HG03175 (cell line): ENCODE measurements around the gene ANGPTL7.
"Not testable (repeated sequence)": the region's sequence is repeated elsewhere in the genome, so short reads cannot be mapped to it uniquely, and the experiment has no call there.

ENCODE experiments used
- ATAC-seq: cut with Tn5 transposase; IDR thresholded peaks from one replicate; pipeline ENCODE4 v1.9.1; 2021; ENCODE audit warnings: mild to moderate bottlenecking, moderate library complexity; ENCODE audit not compliant: unreplicated experiment

ANGPTL7 gene

DNA sequence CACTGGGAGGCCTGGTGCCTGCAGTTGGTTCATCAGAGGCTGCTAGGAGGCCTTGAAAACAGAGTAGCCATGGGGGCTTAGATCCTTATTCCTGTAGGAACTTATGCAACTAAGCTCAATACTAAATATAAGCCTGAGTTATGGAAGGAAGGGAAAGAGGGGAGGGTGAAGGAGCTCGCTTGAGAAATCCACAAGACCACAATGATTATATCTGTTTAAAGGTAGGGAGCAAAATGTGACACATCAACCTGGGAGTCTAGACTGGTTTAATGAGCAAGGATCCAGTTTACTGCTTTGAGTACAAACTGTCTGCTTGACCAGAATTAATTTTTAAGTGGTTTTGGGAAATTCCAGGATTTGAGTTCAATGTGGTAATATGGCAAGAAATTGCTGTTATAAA, 20.4 kb upstream of the ANGPTL7 start:
- ATAC-seq, result no peak

DNA sequence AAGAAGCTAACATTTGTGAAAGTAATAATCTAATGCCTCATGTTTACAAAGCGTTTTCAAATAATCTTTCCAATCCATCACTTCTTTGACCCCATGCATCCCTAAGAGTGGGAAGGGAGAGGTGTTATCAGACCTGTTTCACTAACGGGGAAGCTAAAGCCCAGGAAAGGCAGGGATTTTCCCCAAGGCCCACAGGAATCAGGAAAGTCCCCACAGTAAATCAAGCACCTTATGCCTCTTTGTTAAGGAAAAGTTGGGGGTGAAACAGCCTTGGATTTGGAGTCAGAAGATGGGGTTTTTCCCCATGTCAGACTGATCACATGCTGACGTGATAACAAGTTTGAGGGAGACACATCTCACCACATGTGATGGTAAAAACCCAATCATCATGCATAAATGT, 20.0 kb upstream of the ANGPTL7 start:
- no peak for ATAC-seq

DNA sequence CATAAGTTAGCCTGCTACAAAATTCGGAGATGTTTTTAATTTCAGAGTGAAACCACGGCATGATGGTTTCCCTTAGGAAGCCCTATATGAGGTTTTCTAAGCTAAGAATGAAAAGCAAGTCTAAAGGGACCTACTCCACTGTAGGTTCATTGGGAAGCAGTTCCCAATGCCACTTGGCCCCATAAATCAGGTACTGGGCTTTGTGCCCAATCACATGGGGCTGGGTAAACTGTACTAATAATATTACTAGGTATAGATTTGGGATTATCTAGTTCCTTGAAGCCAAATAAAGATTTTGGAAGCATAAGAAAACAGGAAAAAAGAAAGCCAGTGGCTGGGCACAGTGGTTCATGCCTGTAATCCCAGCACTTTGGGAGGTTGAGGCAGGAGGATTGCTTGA, 19.1 kb upstream of the ANGPTL7 start:
- no peak for ATAC-seq

DNA sequence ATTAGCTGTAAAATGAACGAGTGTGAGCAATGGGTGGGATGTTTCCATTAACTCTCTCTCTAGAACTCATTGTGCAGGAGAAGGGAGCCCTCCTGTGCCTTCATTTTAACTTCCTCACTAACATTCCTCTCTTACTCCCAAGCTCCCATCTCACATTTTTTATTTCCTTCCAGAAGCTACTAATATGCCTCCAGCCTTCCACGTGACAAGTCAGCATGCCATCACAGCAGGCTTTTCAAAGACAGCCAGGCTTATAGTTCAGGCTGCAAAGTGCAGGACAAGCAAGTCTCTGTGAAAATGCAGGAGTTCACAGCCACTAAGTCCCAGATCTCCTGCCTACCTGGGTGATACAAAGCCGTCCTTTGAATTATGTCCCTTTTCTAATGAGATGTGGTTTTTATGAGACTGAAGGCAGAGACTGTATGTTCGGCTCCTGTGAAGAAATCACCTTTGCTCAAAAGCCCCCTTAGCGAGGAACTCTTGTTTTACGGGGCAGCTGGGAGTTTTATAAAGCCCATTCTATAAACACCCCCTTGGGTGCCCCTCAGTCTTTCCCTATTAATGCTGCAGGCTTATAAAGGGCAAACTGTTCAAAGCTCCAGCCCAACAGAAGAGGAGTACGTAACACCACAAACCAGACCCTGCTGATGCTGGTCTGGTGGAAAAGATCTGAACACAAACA, 14.8 kb upstream of the ANGPTL7 start:
- no peak for ATAC-seq

DNA sequence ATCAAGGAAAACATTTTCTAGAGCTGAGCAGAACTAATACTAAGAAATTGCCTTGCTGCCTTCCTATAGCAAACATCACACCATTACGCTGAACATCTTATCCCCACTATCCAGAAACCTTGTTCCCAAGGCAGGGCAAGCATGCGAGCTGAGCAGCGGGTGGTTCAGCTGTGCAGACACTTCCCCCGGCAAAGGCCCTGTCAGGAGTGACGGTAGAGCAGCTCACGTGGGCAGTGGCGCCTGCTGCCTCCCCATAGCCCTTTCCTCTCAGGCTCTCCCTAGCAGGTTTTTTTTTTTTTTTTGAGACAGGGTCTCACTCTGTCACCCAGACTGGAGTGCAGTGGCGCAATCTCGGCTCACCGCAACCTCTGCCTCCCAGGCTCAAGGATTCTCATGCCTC, 13.7 kb upstream of the ANGPTL7 start:
- no peak for ATAC-seq

DNA sequence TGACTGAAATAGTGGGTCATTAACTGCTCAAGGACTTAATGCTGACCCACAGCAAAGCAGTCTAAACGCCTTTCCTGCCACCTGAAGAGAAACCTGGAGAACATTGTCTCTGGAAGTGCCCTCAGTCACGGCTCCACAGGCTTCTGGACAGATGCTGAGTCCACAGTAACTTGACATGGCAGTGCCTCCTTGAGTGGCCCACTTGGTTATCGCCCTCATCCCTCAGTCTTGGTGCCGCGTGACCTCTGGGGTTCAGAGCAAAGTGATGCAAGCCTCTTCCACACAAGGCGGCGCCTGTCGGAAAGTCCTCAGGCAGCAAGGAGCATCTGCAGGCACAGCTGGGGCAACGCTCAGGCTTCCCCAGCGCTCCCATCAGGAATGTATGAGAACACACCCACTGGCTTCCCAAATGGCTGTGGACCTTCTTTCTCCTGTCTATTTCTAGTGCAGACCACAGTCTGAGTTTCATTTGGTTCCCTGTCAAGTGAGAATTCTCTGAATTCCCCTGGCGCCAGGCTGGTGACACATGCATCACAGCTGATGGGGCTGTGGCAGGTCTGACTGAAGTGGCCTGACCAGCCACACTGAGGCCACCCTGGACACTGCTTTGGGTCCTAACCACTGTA, 13.0 kb upstream of the ANGPTL7 start:
- ATAC-seq, result no peak

DNA sequence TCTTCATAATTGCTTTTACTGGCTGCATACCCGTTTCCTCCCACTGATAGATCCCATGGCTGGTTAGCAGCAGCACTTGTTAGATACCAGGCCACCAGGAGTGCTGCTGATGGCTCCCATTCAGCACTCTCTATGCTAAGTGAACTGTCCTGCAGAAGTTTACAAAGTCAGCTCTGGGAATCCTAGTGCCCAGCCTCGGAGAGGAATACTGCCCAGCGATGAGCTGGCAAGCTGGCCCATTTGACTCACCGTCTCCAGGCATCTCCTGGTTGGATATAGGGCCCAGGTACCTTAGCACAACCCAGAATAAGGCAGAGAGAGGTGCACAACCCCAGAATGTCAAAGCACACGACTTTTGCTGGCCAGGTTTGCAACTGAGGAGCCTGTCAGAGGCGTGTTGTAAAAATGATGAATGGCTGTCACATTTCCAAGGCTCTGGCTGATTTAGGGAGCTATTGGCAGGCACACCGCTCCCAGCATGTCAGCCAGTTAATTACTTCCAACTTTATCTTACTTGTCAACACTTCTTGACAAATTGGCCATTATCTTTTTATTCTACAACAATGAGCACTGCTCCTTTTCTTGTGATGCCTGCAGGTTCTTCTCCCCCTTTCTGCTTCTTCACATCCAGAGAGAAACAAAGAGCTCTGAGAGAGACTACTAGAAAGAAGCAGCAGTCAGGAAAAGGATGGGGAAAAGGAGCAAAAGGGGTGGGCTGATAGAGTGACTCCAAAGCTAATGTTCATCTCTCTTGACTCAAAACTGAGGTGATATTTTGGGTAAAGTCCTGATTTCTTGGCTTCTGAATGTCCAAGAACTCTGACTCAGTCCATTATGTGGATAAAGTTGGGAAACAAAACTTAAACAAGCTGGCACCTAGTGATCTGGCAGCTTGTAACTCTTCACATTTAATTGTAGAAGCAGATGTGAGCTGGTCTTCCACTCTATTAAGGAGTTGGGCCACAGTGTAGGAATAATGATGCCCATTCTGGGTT, 10.8 kb upstream of the ANGPTL7 start:
- no peak for ATAC-seq

DNA sequence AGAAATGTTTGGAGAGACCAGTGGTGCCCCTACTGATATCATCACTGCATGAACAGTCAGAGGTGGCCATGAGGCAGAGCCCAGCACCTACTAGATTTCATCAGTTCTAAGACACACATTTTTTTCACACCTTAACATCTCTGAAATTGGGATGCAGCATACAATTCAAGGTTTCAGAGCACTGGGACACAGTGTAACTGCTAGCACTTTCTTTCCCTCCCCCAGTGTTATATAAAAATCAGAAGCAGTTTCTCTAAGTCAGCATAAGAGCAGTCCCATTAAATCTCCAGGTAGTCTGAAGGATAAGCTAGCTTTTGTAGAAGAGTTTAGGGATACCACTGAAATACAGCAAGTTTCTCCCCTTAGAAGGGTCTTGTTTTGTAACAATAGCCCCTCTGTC, 10.0 kb upstream of the ANGPTL7 start:
- ATAC-seq, result no peak

DNA sequence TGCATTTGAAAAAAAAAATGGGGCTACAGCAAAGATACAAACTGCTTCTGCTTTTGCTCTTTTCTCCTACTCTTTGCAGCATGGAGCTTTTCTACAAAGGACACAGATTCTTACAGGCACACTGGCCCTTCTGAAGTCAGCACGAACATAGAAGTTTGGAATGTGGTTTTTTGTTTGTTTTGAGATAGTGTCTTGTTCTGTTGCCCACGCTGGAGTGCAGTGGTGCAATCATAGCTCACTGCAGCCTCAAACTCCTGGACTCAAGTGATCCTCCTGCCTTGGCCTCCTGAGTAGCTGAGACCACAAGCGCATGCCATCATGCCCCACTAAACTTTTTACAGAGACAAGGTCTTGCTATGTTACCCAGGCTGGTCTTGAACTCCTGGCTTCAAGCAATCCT, 9.4 kb upstream of the ANGPTL7 start:
- not testable (repeated sequence) for ATAC-seq

DNA sequence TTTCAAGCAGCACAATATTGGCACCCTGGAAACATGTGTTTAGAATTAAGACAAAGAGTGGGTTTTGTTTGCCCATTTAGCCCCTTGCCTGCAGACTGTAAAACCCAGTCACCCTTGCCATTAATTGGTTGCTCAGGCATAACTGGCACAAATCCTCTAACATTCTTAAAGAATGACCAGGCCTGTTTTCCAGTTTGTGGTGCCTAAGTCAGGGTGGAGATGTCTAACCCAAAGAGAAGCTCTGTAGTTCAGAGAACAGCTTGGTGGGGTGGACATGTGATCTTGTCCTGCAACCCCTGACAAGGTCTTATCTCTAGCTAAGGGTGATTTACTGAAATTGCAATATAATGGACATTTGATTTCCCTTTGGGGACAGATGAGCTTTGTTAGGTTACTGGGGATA, 8.8 kb upstream of the ANGPTL7 start:
- ATAC-seq, result no peak

DNA sequence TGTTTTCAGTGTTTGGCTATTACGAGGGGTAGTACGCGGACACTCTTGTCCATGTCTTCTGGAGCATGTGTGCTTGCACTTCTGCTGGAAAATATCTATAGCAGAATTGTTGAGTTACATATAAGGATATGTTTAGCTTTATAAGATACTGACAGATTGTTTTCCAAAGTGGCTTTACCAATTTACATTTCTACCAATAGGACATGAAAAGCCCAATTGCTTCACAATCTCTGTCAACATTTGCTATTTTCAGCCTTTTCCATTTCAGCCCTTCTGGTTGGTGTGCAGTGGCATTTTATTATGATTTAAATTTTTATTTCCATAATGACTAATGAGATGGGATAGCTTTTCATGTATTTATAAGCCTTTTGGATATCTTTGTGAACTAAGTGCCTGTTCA, 6.3 kb upstream of the ANGPTL7 start:
- no peak for ATAC-seq

DNA sequence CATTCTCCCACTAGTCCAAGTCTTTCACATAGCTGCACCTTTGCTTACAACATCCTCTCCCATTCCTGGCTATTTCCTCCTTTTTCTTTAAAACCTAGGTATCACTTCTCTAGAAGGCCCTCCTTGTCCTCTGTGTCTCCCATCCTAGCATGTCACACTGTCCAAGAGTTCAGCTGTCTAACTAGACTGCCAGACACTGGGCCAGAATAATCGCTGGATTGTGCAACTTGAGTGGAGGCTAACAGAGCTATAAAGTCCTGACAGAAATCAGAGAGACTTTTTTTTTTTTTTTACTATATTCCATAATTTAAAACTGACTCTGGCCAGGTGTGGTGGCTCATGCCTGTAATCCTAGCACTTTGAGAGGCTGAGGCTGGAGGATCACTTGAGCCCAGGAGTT, 4.2 kb upstream of the ANGPTL7 start:
- ATAC-seq, result no peak

DNA sequence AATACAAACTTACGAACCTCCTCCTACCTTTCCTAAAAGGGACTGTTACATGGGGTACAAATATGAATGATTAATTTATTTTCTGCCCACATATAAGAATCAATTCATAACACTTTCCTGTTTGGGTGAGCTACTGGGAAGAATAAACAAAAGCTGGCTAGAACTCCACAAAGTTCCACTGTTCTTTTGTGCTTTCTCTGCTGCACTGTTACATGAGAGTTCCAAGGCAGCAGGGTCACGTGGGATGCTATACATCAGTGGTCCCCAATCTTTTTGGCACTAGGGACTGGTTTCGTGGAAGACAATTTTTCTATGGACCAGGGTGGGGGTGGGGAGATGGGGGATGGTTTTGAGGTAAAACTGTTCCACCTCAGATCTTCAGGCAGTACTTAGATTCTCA, 2.2 kb upstream of the ANGPTL7 start:
- no peak for ATAC-seq

DNA sequence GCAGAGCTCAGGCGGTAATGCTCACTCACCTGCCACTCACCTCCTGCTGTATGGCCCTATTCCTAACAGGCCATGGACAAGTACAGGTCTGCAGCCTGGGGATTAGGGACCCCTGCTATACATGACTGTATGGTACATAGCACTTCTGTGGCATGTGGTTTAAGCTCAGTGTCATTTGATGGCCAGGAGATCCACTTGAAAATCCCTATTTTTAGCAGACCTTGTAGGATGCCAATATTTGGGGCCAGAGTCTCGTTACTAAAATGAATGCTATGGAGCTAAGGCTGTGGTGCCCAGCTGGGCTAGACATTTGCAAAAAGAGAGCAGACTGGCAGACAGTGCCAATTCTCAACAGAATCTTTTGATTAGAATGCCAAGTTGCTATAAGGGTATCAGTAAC, 1.7 kb upstream of the ANGPTL7 start:
- no peak for ATAC-seq

DNA sequence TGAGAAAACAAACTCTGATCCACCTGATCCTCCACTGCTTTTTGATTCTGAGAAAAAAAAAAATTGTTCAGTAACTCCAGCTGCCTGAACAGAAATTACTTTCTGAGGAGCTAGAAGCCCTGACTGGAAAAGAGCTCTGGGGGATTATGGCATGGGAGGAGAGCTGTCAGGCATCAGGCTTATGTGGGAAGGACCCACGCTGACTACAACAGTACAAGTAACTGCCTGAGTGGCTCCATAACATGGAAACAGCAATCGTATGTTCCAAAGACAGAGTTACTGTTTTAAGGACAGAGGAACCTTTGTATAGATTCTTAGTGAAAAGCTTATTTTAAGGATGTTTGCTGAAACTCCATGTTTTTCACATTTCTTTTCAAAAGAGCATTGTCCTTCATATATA, 1.2 kb upstream of the ANGPTL7 start:
- ATAC-seq, result no peak

DNA sequence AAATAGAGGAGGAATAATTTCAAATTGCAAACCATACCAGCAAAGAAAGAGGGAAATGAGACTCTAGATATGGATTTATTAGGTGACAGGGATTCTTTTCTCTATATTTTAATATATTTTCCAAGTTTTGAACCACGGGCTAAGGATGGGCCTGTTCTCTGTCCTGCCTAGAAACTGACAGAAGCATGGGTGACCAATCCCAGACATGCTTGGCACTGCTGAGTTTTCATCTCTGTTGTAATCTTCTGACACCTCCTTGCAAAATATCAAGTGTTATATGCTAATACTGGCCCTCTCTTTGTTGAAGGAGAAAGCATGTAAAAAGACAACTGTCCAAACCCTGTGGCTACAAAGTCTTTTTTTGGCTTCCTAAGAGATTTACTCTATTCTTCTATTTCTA, 774 bp upstream of the ANGPTL7 start:
- no peak for ATAC-seq

DNA sequence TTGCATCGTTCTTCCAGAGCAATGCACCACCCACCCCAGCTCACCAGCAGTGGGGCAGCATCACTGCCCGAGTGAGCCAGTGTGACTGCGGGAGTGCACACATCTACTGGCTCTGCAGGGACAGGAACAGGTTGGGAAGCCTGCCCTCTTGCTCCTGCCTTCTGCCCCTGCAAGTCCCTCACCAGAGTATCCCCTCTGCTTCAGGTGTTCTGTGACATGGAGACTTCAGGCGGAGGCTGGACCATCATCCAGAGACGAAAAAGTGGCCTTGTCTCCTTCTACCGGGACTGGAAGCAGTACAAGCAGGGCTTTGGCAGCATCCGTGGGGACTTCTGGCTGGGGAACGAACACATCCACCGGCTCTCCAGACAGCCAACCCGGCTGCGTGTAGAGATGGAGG, 4.2 kb downstream of the ANGPTL7 start:
- no peak for ATAC-seq

DNA sequence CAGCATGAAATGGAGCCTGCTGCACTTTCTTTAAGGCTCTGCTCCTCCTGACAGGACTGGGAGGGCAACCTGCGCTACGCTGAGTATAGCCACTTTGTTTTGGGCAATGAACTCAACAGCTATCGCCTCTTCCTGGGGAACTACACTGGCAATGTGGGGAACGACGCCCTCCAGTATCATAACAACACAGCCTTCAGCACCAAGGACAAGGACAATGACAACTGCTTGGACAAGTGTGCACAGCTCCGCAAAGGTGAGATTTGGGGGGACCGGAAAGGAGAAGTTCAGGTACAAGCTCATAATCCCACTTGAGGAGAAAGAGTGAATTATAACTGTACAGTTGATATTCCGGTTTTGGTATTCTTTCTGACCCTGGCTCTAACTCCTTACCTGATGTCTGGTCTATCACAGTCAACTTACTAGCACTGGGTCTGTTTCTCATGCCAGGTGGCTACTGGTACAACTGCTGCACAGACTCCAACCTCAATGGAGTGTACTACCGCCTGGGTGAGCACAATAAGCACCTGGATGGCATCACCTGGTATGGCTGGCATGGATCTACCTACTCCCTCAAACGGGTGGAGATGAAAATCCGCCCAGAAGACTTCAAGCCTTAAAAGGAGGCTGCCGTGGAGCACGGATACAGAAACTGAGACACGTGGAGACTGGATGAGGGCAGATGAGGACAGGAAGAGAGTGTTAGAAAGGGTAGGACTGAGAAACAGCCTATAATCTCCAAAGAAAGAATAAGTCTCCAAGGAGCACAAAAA, 5.4 kb downstream of the ANGPTL7 start:
- no peak for ATAC-seq

DNA sequence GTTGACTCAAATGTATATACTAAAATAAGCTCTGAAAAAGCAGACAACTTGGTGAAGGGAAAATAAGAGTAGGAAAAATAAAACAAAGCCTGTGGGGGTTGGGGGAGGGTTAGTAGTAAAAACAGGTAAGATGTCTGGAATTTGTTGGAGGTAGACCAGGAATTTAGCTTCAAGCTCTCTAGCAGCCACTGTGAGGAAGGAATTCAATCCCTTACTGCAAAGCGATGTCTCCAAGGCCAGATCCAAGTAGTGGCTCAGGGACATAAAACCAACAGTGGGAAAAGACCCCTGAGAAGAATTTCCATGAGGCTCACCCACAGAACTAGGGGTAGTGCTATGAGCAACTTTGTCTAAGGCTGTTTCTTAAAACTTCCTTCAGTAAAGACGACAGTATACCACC, 7.8 kb downstream of the ANGPTL7 start:
- ATAC-seq, result no peak

DNA sequence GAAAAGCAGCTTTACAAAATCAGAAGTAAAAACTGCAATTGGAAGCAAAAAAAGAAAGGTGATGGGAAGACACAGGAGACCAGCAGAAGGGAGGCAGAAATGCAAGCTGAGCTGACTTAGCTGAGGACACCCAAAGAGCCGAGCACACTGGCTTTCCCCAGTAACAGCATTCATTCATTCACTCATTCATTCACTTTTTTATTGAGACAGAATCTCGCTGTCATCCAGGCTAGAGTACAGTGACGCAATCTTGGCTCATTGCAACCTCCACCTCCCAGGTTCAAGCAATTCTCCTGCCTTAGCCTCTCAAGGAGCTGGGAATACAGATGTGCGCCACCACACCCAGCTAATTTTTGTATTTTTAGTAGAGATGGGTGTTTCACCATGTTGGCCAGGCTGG, 8.2 kb downstream of the ANGPTL7 start:
- ATAC-seq, result no peak

DNA sequence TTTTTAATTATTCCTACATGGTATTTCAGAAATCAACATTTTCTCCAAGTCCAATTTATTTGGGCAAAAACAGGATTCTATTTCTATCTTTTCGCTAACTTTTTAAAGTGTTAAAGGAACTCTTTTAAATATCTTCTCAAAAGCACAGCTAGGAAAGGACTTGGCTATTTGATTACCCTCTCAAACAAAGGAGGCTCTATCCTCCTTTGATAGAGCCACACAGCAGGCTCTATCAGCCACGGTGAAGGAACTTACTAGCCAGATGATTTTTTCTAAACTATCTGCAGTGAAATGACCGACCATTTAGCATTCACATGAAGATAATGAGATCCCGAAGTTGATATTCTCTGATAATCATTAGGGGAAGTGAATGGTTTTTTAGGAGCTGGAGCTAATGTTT, 9.1 kb downstream of the ANGPTL7 start:
- no peak for ATAC-seq
